HG03571 (cell line): Measurements from ENCODE around the gene TRMT13.
A peak's percentile ranks its signal among the peaks of the same experiment; 100 is the strongest.
"Not testable (repeated sequence)": the region's sequence is repeated elsewhere in the genome, so short reads cannot be mapped to it uniquely, and the experiment has no call there.

Experiments used
- ATAC-seq: cut with Tn5 transposase; IDR thresholded peaks from one replicate; pipeline ENCODE4 v1.9.1; 2021; ENCODE audit not compliant: unreplicated experiment

Gene TRMT13

DNA sequence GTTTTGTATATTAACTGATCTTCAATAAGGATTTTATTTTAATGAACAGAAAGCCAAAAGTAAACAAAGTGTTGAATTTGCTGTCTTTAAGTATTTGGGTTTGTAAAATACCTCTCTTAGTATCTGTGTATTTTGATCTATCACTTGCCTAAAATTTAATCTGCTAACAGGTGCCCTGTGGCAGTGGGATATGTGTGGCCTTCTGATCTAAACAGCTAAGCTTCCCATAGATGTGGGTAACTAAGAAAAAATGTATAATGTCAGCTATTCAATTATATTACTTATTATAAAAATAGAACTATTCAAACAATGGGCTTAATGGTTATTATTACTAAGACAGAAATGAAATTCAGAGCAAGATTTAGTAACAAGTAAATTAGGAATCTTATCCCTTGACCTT, 29.9 kb downstream of the TRMT13 start:
- no peak for ATAC-seq

DNA sequence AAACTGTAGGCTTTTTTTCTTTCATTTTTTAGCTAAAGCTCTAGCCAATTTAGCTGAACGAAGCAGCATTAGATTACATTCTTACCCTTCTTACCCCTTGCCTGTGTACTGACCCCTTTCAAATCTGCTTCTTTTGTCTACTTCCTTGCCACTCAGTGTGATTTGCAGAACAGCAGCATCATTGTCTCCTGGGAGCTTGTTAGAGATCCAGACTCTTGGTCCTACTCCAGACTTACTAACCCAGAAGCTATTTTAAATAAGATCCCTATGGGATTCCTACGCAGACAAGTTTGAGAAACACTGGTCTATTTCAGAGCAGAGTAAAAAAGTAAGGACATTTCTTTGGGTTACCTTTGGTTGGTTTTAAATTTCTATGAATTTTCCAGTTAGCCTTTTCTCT, 31.3 kb downstream of the TRMT13 start:
- ATAC-seq, result no peak

DNA sequence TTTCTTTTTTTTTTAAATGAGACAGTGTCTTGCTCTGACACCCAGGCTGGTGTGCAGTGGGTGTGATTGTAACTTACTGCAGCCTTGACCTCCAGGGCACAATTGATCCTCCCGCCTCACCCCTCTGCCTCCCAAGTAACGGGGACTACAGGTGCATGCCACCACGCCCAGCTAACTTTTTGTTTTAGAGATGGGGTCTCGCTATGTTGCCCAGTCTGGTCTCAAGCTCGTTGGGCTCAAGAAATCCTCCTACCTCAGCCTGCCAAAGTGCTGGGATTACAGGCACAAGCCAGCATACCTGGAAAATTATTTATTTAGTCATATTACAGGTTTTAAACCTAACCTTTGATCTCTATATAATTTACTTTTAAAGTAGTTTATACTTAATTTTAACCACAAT, 31.7 kb downstream of the TRMT13 start:
- ATAC-seq, result no peak

DNA sequence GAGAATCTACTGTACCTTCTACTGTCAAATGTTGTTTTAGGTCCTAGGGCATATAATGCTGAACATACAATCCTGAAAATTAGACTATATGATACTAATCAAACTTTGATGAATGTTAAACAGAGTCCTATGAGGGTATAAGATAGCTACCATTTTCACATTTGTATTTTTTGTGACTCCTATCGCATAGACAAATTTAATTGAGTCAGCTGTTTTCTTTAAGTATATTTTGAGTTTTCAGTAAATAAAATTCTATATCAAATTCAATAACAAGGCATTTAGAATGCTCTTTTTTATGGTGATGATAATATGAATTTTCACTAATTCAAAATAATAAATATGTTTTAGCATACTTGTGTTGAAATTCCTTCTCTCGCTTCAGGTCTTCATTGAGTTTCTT, 35.1 kb downstream of the TRMT13 start:
- no peak for ATAC-seq

DNA sequence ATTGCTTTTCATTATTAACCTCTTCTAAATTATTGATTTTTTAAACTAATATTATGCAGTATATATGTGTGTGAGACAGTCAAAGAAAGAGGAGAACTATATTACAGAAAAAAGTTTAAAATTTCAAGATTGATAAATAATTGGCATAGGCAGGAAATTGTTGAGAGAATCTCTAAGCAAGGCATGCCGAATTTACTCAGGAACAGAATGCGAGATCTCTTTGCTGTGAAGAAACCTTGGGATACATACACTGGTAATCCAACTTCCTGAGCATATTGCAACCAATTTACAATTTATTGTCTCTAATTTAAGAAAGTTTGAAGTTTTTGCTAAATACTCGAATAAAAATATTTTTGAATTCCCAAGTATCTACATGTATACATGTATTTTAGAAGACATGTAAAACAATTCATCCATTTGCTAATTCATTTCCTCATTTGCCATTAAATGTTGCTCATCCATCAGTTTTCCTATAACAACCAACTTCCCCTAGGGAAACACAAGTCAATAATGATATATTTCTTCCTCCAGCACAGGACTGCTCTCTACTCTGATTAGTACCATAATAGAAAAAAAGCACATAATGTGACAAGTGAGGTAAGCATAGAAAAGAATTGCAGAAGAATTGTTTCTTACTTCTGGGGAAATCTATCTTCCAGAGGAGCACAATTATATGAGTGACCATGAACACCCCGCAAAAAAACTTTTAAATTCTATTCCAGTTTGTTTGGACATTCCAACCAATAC, 44.5 kb downstream of the TRMT13 start:
- ATAC-seq, result no peak

DNA sequence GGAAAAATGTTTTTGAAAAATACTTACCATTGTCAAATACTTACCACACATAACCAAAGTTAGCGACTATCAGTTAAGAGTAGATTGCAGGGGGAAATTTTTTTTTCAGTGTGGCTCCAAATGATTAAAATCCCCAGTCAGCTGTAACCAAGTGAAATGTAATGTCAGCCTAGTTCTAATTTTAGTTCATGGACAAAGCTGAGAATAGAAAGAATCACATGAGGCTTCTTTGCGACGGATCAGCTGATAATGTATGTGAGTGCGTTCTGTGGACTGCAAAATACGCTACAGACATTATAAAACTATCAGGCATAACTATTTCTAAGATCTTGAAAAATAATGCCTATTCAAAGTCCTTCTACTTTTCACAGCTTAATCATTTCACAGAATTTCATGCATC, 45.1 kb downstream of the TRMT13 start, which contains the start of gene LRRC39:
LRRC39 (minus strand) TSS at position 166 of the 400 bp plus-strand sequence. CDS start 9,740 bp downstream, outside the sequence.
- no peak for ATAC-seq

DNA sequence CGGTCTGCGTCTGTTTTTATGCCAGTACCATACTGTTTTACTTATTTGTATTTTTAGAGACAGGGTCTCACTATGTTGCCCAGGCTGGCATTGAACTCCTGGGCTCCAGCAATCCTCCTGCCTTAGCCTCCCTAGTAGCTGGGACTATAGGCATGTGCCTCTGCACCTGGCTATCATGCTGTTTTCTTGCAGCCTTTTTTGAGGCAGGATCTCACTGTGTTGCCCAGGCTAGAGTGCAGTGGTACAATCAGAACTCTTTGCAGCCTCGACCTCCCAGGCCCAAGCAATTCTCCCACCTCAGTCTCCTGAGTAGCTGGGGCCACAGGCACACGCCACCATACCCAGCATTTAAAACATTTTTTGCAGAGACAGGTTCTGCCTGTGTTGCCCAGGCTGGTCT, 50.4 kb downstream of the TRMT13 start:
- no peak for ATAC-seq

DNA sequence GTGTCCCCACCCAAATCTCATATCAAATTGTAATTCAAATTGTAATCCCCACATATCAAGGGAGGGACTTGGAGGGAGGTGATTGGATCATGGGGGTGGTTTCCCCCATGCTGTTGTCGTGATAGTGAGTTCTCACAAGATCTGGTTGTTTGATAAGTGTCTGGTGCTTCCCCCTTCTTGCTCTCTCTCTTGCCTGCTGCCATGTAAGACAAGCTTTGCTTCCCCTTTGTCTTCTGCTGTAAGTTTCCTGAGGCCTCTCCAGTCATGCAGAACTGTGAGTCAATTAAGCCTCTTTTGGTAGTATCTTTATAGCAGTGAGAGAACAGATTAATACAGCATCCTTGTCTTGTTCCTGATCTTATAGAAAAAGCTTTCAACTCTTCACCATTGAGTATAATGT, 51.6 kb downstream of the TRMT13 start:
- peak; percentile 62 for ATAC-seq

DNA sequence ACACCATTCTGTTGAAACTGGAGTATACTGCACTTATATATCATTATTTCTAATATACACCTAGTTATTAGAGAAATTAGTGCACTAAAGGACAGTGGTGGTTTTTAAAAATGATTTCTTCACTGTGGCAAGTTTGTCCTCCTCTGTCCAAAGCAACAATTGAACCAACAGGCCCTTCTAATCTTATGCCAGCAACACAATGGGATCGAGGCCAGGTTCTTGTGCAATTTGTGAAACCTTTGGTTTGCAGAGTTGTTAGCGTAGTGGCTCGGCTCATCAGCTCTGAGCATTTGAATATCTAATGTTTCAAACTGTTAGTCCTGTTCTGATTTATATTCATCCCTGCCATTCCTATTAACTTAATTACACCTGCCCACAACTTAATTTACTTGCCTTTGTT, 54.9 kb downstream of the TRMT13 start:
- ATAC-seq, result no peak

DNA sequence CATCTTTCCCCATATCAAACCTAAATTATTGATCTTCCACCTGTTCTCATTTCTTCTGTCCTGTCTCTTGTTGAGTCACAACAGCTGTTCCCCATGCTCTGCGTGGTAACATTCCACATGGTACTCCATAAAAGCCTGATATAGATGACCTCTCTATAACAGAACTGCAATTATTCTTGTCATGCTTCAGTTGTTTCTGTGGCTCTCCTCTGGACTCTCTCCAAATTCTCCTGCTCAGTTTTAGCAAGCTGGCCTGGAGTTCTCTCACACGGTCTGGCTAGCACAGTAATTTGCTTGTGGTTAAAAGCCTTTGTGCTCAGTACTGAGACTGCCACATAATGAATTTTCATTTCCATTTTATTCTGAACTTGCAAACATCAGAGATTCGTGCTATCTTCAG, 55.7 kb downstream of the TRMT13 start:
- no peak for ATAC-seq

DNA sequence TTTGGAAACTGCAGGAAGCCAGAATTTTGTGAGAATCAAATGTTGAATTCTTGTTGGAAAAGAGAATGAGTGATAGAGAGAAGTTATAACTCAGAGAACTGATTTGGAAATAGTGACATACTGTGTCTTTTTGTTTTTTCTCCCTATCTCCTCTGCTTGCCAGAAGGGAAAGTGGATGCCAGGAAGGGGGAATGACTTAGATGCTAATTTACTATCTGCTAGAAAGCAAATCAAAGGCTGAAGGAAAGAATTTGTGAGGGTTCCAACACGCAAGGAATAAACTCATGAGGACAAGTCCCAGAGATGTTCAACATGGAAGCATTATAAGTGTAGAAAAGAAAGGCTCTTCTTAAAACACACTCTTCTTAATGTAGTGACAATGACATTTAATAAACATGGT, 65.6 kb downstream of the TRMT13 start:
- no peak for ATAC-seq

DNA sequence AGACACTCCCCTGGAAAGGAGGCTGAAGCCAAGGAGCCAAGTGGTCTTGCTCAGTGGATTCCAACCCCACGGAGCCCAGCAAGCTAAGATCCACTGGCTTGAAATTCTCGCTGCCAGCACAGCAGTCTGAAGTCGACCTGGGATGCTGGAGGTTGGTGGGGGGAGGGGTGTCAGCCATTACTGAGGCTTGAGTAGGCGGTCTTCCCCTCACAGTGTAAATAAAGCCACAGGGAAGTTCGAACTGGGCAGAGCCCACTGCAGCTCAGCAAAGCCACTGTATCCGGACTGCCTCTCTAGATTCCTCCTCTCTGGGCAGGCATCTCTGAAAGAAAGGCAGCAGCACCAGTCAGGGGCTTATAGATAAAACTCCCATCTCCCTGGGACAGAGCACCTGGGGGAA, 67.1 kb downstream of the TRMT13 start:
- not testable (repeated sequence) for ATAC-seq
